ENCODE measurements around the gene NSD1. TPM values are rescaled to one million over a fixed set of nuclear protein-coding genes. Genes with fewer than 3 reads are reported as not detected.
"Not testable (repeated sequence)": the region's sequence is repeated elsewhere in the genome, so short reads cannot be mapped to it uniquely, and the experiment has no call there.

Gene NSD1
- total RNA-seq, 1 experiment from 2014 or later, result 43.4 TPM

GRCh38 chr5:177336603-177337494 lies 203.3 kb downstream of the NSD1 start:
- no peak overlapping the region for H3K4me3 ChIP-seq (ENCODE audit: insufficient read depth, low read depth, low read length)
- no peaks in the 10 kb centered on the region for H3K27me3 ChIP-seq (ENCODE audit: control insufficient read depth, insufficient read depth, low read length)
- no peak for DNase-seq
- peaks cover 21% of the 10 kb centered on the region for H3K36me3 ChIP-seq (replicated peaks; ENCODE audit: control insufficient read depth, insufficient read depth, low read length)

GRCh38 chr5:177338251-177339106 lies 204.9 kb downstream of the NSD1 start:
- DNase-seq, result no peak
- Histone ChIP-seq H3K27me3 (ENCODE audit: control insufficient read depth, insufficient read depth, low read length) (no peaks in the 10 kb centered on the region), H3K4me3 (ENCODE audit: insufficient read depth, low read depth, low read length) (no peak overlapping the region), H3K36me3 (replicated peaks; ENCODE audit: control insufficient read depth, insufficient read depth, low read length) (peaks cover 20% of the 10 kb centered on the region)

GRCh38 chr5:177339107-177339638 lies 205.6 kb downstream of the NSD1 start:
- peaks cover 15% of the 10 kb centered on the region for H3K36me3 ChIP-seq (replicated peaks; ENCODE audit: control insufficient read depth, insufficient read depth, low read length)
- H3K4me3 ChIP-seq (ENCODE audit: insufficient read depth, low read depth, low read length), result no peak overlapping the region
- H3K27me3 ChIP-seq (ENCODE audit: control insufficient read depth, insufficient read depth, low read length), result no peaks in the 10 kb centered on the region
- DNase-seq, result peak; percentile 19

- H3K4me3 ChIP-seq (ENCODE audit: insufficient read depth, low read depth, low read length); DNase-seq; H3K27me3 ChIP-seq (ENCODE audit: control insufficient read depth, insufficient read depth, low read length); H3K36me3 ChIP-seq (replicated peaks; ENCODE audit: control insufficient read depth, insufficient read depth, low read length): not testable (repeated sequence)
Measured at GRCh38 chr5:177343000-177343399, 209.4 kb downstream of the NSD1 start.

- H3K27me3 ChIP-seq (ENCODE audit: control insufficient read depth, insufficient read depth, low read length), result no peaks in the 10 kb centered on the region
- DNase-seq, result no peak
- H3K36me3 ChIP-seq (replicated peaks; ENCODE audit: control insufficient read depth, insufficient read depth, low read length), result 0 out of 2 replicates have a peak, but pooled peaks cover 1% of the 10 kb centered on the region
- no peak overlapping the region for H3K4me3 ChIP-seq (ENCODE audit: insufficient read depth, low read depth, low read length)
Measured at GRCh38 chr5:177343777-177344176, 210.2 kb downstream of the NSD1 start.

GRCh38 chr5:177344891-177345290 lies 211.3 kb downstream of the NSD1 start:
- H3K27me3 ChIP-seq (ENCODE audit: control insufficient read depth, insufficient read depth, low read length), result no peaks in the 10 kb centered on the region
- peaks cover 6% of the 10 kb centered on the region for H3K36me3 ChIP-seq (replicated peaks; ENCODE audit: control insufficient read depth, insufficient read depth, low read length)
- no peak for DNase-seq
- H3K4me3 ChIP-seq (ENCODE audit: insufficient read depth, low read depth, low read length), result no peak overlapping the region

- DNase-seq, result no peak
- no peaks in the 10 kb centered on the region for H3K27me3 ChIP-seq (ENCODE audit: control insufficient read depth, insufficient read depth, low read length)
- peaks cover 7% of the 10 kb centered on the region for H3K36me3 ChIP-seq (replicated peaks; ENCODE audit: control insufficient read depth, insufficient read depth, low read length)
- H3K4me3 ChIP-seq (ENCODE audit: insufficient read depth, low read depth, low read length), result no peak overlapping the region
Measured at GRCh38 chr5:177346820-177347219, 213.2 kb downstream of the NSD1 start.

GRCh38 chr5:177347699-177348098 lies 214.1 kb downstream of the NSD1 start:
- DNase-seq, result no peak
- Histone ChIP-seq H3K27me3 (ENCODE audit: control insufficient read depth, insufficient read depth, low read length) (no peaks in the 10 kb centered on the region), H3K36me3 (replicated peaks; ENCODE audit: control insufficient read depth, insufficient read depth, low read length) (peaks cover 7% of the 10 kb centered on the region), H3K4me3 (ENCODE audit: insufficient read depth, low read depth, low read length) (no peak overlapping the region)

GRCh38 chr5:177349362-177349647 lies 215.7 kb downstream of the NSD1 start:
- Histone ChIP-seq H3K36me3 (replicated peaks; ENCODE audit: control insufficient read depth, insufficient read depth, low read length) (peaks cover 7% of the 10 kb centered on the region), H3K4me3 (ENCODE audit: insufficient read depth, low read depth, low read length) (no peak overlapping the region), H3K27me3 (ENCODE audit: control insufficient read depth, insufficient read depth, low read length) (no peaks in the 10 kb centered on the region)
- DNase-seq, result no peak

- Histone ChIP-seq H3K36me3 (replicated peaks; ENCODE audit: control insufficient read depth, insufficient read depth, low read length) (peaks cover 7% of the 10 kb centered on the region), H3K27me3 (ENCODE audit: control insufficient read depth, insufficient read depth, low read length) (no peaks in the 10 kb centered on the region), H3K4me3 (ENCODE audit: insufficient read depth, low read depth, low read length) (no peak overlapping the region)
- DNase-seq, result no peak
Measured at GRCh38 chr5:177349762-177350161, 216.2 kb downstream of the NSD1 start.

Other genes with a start within 250 kb of the NSD1 start
- not detected in 2 replicates for gene HK3, start 234.4 kb upstream of the NSD1 start, total RNA-seq (2014; rRNA removed; shearing (Covaris generic))
- 36.0 and 44.2 TPM in 2 replicates for gene UIMC1, start 127.0 kb upstream of the NSD1 start, total RNA-seq (2014; rRNA removed; shearing (Covaris generic))
- 25.0 and 26.4 TPM in 2 replicates for gene ZNF346, start 111.1 kb upstream of the NSD1 start, total RNA-seq (2014; rRNA removed; shearing (Covaris generic))
- gene FGFR4, start 46.9 kb upstream of the NSD1 start, total RNA-seq (2014; rRNA removed; shearing (Covaris generic)), result 105 and 110 TPM in 2 replicates
- 25.4 and 35.7 TPM in 2 replicates for gene RAB24, start 169.9 kb downstream of the NSD1 start, total RNA-seq (2014; rRNA removed; shearing (Covaris generic))
- gene PRELID1, start 170.0 kb downstream of the NSD1 start, total RNA-seq (2014; rRNA removed; shearing (Covaris generic)), result 360 and 469 TPM in 2 replicates
- gene MXD3, start 178.1 kb downstream of the NSD1 start, total RNA-seq (2014; rRNA removed; shearing (Covaris generic)), result 26.4 and 27.2 TPM in 2 replicates
- 221 and 225 TPM in 2 replicates for gene LMAN2, start 217.9 kb downstream of the NSD1 start, total RNA-seq (2014; rRNA removed; shearing (Covaris generic))
- 31.0 and 32.4 TPM in 2 replicates for gene RGS14, start 224.2 kb downstream of the NSD1 start, total RNA-seq (2014; rRNA removed; shearing (Covaris generic))